Esophagus muscularis mucosa (tissue), 4 donors: Measurements from ENCODE around the gene SFTA2. TPM values are rescaled to one million over a fixed set of nuclear protein-coding genes. Genes with fewer than 3 reads are reported as not detected.

Experiments used
- DNase-seq: peaks from one replicate; pipeline ENCODE4 v3.0.0-alpha.2; 2017; ENCODE audit errors: extremely low spot score
- H3K27ac ChIP-seq, 4 donors: fragments of 200-600 bp; sonication (generic); replicated peaks in 1 of 4; 1 replicate in 3 of 4; 2 replicates in 1 of 4; pipeline ENCODE4 v1.5.1; 2016 to 2019; ENCODE audit warnings: mild to moderate bottlenecking in 1 of 4
- H3K27me3 ChIP-seq, 4 donors: fragments of 200-600 bp; sonication (generic); one replicate each; pipeline versions ENCODE4 v1.5.1 to v1.6.0; 2016 to 2019
- H3K36me3 ChIP-seq, 4 donors: fragments of 200-600 bp; sonication (generic); one replicate each; pipeline ENCODE4 v1.5.1; 2016 to 2019
- H3K4me1 ChIP-seq, 4 donors: fragments of 200-600 bp; sonication (generic); one replicate each; pipeline ENCODE4 v1.5.1; 2016 to 2019
- H3K4me3 ChIP-seq, 4 donors: fragments of 200-600 bp; sonication (generic); 1 replicate in 2 of 4; 2 replicates in 2 of 4; pipeline ENCODE4 v1.5.1; 2016 to 2019; ENCODE audit warnings: mild to moderate bottlenecking in 4 of 4, moderate library complexity in 1 of 4
- H3K9me3 ChIP-seq, 4 donors: fragments of 200-600 bp; sonication (generic); 1 replicate in 3 of 4; 2 replicates in 1 of 4; pipeline ENCODE4 v1.5.1; 2016 to 2019
- CTCF ChIP-seq, 3 experiments: fragments of 200-600 bp in 2 of 3; fragments of 450-650 bp in 1 of 3; sonication (generic) in 2 of 3; IDR thresholded peaks; one replicate each; pipeline ENCODE4 v1.5.1; 2017 to 2019; ENCODE audit warnings: antibody characterized with exemption in 3 of 3, mild to moderate bottlenecking in 2 of 3, moderate library complexity in 1 of 3
- EP300 ChIP-seq: sonication (generic); formaldehyde crosslinking; IDR thresholded peaks from one replicate; pipeline ENCODE4 v1.6.1; 2017; ENCODE audit warnings: antibody characterized with exemption
- POLR2A ChIP-seq: fragments of 450-650 bp; IDR thresholded peaks from one replicate; pipeline ENCODE4 v1.6.1; 2017; ENCODE audit warnings: antibody characterized with exemption, moderate library complexity, mild to moderate bottlenecking, low read depth
- POLR2AphosphoS5 ChIP-seq, 2 donors: sonication (generic); formaldehyde crosslinking; IDR thresholded peaks; one replicate each; pipeline ENCODE4 v1.6.1; 2017; ENCODE audit warnings: antibody characterized with exemption in 2 of 2
- WGBS: methylation state at CpG from one replicate; pipeline ENCODE4 v1.1.5; 2018; 5-methylcytosine and 5-hydroxymethylcytosine counted together
- intact Hi-C: fragments of 100-400 bp; cut with DNase I; formaldehyde crosslinking; loops from one replicate; pipeline ENCODE4 v1.15.1; 2023
- total RNA-seq, 4 donors: library from RNA; depleted of rRNA; stranded (reverse); fragments of >200 nt; gene quantifications; one replicate each; pipeline versions ENCODE4 v1.1.0 to v1.2.1, GENCODE V29; 2016

SFTA2 gene
- 1 to 10 TPM in 1 of 4 donors, not detected in 3; 1.1 TPM for total RNA-seq

GRCh38 chr6:30931969-30932645 lies at the start of gene SFTA2:
Gene SFTA2, minus strand, starts transcription at chr6:30932170. Its CDS starts 74 bp downstream, at chr6:30932096.
- peaks cover 0 to 9% (median 4%) of the 10 kb centered on the region in 4 donors for H3K9me3 ChIP-seq
- H3K36me3 ChIP-seq, result no peaks in the 10 kb centered on the region
- H3K4me1 ChIP-seq, result no peaks in the 10 kb centered on the region
- H3K27ac ChIP-seq, result no peak within 1 kb of the TSS
- intact Hi-C loops, result no loop called here
- H3K27me3 ChIP-seq, result peaks cover 0 to 9% (median 0%) of the 10 kb centered on the region in 4 donors
- H3K4me3 ChIP-seq, result no peak within 1 kb of the TSS
- DNase-seq, result no peak
- WGBS, result 93% methylated on average over 7 of the region's 7 CpGs
- no peak for TF ChIP-seq POLR2A
- TF ChIP-seq EP300, result no peak
- TF ChIP-seq POLR2AphosphoS5 (IDR thresholded peaks at IDR 0.05), result no peak
- TF ChIP-seq CTCF (IDR thresholded peaks at IDR 0.05), result no peak

GRCh38 chr6:30979690-30980089 lies 47.7 kb upstream of the SFTA2 start:
- Histone ChIP-seq H3K9me3 (no peaks in the 10 kb centered on the region), H3K4me3 (no peak overlapping the region), H3K27ac (no peak overlapping the region), H3K4me1 (peaks cover 0 to 11% (median 5%) of the 10 kb centered on the region in 4 donors), H3K36me3 (no peaks in the 10 kb centered on the region), H3K27me3 (peaks cover 0 to 23% (median 0%) of the 10 kb centered on the region in 4 donors)
- WGBS, result 59% methylated on average over 4 of the region's 4 CpGs
- TF ChIP-seq POLR2A (no peak), POLR2AphosphoS5 (IDR thresholded peaks at IDR 0.05) (no peak), CTCF (IDR thresholded peaks at IDR 0.05) (no peak), EP300 (no peak)
- DNase-seq, result no peak
- intact Hi-C loops, result no loop called here

GRCh38 chr6:30979141-30979540 lies 47.2 kb upstream of the SFTA2 start:
- H3K9me3 ChIP-seq, result no peaks in the 10 kb centered on the region
- H3K27ac ChIP-seq, result no peak overlapping the region
- WGBS, result 40% methylated on average over 1 of the region's 1 CpG
- H3K27me3 ChIP-seq, result peaks cover 0 to 17% (median 0%) of the 10 kb centered on the region in 4 donors
- H3K36me3 ChIP-seq, result no peaks in the 10 kb centered on the region
- TF ChIP-seq CTCF (IDR thresholded peaks at IDR 0.05) (no peak), EP300 (no peak), POLR2AphosphoS5 (IDR thresholded peaks at IDR 0.05) (no peak), POLR2A (no peak)
- no peak for DNase-seq
- H3K4me3 ChIP-seq, result no peak overlapping the region
- H3K4me1 ChIP-seq, result peaks cover 0 to 11% (median 5%) of the 10 kb centered on the region in 4 donors
- intact Hi-C loops, result no loop called here

GRCh38 chr6:30974490-30975252 lies 42.7 kb upstream of the SFTA2 start:
- Histone ChIP-seq H3K4me3 (no peak overlapping the region), H3K9me3 (no peaks in the 10 kb centered on the region), H3K4me1 (no peaks in the 10 kb centered on the region), H3K36me3 (no peaks in the 10 kb centered on the region), H3K27me3 (peaks cover 0 to 14% (median 0%) of the 10 kb centered on the region in 4 donors), H3K27ac (no peak overlapping the region)
- WGBS, result 55% methylated on average over 4 of the region's 4 CpGs
- intact Hi-C loops, result no loop called here
- DNase-seq, result no peak
- TF ChIP-seq CTCF (IDR thresholded peaks at IDR 0.05) (no peak), EP300 (no peak), POLR2AphosphoS5 (IDR thresholded peaks at IDR 0.05) (no peak), POLR2A (no peak)
